HG02970 (cell line): ENCODE measurements around the gene NT5DC3.

Source experiments
- ATAC-seq: cut with Tn5 transposase; IDR thresholded peaks from one replicate; pipeline ENCODE4 v1.9.1; 2021; ENCODE audit warnings: mild to moderate bottlenecking, moderate library complexity, moderate number of reproducible peaks; ENCODE audit not compliant: unreplicated experiment, low FRiP score

The NT5DC3 gene

GRCh38 chr12:103840876-103841689 is at the start of gene NT5DC3:
TSS of gene NT5DC3 (minus strand) at chr12:103841234. CDS start at chr12:103841156, 78 bp downstream.
- peak; percentile 89 for ATAC-seq

DNA sequence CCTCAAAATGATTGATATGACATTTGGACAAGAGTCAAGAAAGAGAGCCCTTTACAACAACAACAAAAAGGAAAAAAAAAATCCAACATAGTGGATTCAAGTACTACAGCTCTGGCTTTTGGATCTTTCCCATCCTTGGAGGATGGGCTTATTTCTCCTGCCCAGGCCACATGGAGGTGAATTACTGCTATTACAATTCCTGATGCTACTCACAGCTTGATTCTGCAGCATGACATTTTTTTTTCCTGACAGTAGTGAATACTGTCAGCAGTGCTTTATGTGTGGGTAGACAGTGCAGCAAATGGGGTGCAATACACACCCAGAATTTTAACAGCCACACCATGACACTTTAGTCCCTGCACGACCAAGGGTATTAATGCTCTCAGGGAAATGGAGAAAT is 46.7 kb upstream of the NT5DC3 start:
- ATAC-seq = no peak

- no peak for ATAC-seq
Observed at GRCh38 chr12:103886195-103886797, 45.3 kb upstream of the NT5DC3 start.

GRCh38 chr12:103884316-103884715 is 43.3 kb upstream of the NT5DC3 start:
- no peak for ATAC-seq

DNA sequence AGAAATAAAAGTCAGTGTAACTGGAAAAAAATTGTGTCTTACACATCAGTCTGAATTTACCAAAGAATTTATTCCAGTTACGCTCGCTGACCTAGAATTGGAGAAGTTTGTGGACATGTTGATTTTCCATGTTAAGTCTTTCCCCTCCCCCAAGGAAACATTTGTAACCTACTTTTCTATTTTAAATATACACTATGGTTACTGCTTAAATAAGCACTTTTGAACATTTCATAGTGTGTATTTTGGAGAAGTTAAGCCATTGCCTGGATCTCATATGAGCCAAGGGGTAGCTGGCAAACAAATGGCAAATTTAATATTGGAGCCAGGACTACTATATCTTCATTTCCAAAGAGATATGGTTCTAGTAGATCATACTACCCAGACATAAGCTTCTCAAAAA is 42.9 kb upstream of the NT5DC3 start:
- ATAC-seq = no peak

DNA sequence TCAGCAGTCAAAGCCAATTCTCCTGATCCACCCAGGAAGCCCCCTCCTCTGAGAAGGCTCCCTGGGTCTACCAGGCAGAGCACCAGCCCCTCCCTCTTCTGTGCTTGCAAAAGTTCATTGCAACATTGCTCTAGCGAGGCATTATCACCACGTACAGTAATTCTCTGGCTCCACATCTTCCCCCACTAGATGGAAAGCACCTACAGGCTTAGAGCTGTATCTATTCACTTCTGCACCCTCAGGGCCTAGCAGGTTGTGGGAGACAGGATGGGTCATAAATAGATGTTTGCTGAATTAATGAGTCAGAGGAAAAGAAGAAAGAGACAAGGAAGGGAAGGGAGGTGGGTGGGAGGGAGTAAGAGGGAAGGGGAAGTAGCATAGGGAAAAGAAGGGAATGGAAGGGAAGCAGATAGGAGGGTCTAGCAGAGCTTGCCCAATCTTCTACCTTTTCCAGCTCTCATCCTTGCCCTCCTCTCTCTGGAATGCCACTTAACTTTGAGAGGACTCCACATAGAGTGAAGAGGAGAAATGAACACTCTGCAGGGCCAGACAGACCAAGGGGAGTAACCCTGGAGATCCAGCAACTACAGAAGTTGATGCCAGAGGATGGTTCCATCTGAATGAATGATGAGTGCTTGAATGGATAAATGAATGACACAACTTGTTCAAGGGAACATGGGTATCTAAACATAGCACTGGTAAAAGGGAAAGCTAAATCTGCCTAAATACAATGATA is 42.0 kb upstream of the NT5DC3 start:
- no peak for ATAC-seq

DNA sequence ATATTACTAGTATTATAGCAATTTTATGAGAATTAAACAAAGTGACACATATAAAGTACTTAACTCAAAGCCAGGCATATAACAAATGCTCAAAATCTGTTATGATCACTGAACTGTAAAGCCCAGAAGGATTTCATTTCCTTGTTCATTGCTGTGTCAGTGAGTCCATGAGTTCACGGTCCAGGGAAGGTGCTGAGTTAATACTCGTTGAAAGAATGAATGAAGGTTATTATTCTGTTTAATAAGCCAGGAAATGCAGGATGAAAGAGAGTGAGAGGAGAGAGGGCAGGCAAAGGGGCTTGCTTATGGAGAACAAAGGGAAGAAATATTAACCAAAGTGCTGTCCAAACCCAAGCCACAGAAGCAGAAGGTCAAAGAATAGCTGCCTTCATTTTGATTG is 40.2 kb upstream of the NT5DC3 start:
- ATAC-seq = no peak

GRCh38 chr12:103880299-103881142 is 39.5 kb upstream of the NT5DC3 start:
- ATAC-seq = no peak

DNA sequence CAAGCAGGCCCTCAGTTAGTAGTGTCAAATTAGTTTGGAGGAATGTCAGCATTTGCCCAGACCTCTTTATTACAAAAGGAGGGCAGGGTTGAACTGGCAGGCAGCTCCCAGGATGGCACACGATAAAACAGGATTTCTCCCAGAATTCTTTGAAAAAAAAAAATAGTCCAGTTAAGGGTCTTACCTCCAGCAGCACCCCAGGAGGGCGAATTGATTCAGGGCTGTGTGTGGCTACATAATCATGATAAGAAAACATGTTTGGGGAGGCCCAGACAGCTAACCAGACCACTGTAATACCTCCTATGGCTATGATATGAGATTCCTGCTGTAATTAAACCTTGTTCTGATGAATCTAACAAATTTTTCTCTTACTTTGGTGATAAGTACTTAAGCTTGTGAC is 38.8 kb upstream of the NT5DC3 start:
- no peak for ATAC-seq

DNA sequence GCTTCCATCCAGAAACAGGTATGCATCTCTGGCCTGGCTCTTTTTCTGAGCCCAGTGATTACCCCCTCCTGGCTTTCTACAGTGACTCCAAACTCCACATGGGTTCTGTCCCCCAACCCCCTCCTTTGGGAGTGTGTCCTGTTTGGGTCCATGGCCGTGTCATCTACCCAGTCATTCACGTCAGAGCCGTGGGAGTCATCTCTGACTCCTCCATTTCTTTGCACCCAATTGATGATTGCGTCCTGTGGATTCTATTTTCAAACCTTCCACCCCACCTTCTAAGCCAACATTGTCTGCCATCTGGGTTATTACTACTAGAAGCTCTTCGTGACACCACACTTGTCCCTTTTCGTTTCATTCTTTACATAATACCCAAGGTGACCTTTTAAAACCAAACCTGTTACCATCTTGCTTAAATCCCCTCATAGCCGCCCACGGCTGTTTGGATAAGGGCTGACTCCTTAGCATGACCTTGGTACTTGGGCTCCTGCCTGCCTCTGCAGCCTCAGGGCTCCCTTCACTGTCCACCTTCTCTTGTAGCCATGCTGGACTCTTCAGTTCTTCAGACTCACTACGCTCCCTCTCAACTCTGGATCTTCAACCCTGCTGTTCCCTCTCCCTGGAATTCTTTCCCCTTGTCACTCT is 38.1 kb upstream of the NT5DC3 start:
- ATAC-seq = no peak

- ATAC-seq = no peak
Observed at GRCh38 chr12:103877934-103878510, 37.0 kb upstream of the NT5DC3 start.

DNA sequence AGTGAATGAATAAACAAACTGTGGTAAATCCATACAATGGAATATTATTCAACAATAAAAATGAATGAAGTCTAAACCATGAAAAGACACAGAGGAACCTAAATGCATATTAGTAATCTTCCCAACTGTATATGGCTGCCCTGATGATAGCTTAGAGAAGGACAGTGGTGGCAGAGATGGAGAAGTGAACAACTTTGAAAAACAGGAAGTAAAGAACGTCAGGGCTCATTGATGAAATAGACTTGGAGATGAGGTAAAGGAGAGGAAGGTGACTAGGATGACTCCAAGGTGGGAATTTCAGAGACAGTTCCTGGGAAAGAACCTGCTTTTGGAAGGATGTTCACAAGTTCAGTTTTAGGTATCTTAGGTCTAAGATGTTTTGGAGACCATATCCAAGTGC is 36.3 kb upstream of the NT5DC3 start:
- ATAC-seq = no peak

- ATAC-seq = no peak
Observed at GRCh38 chr12:103875666-103876065, 34.6 kb upstream of the NT5DC3 start.

DNA sequence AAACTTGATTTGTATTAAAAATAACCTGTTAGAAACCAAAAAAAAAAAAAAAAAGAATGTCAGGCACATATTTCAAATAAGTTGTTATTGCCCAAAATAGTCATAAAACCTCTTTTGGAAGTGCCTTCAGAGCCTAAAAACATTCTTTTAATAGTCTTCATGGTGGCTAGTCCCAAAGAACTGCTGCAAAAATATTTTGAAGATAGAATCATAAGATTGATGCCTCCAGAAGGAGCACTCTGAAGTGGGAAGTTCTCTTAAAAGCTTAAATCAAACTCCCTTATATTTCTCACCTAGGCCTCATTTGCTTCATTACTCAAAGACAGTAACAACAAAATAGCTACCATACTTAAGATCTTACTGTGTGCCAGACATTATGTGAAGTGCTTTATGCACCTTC is 27.2 kb upstream of the NT5DC3 start:
- ATAC-seq = no peak

GRCh38 chr12:103865151-103865730 is 24.2 kb upstream of the NT5DC3 start:
- ATAC-seq = no peak

GRCh38 chr12:103864710-103865109 is 23.7 kb upstream of the NT5DC3 start:
- no peak for ATAC-seq

GRCh38 chr12:103858953-103859601 is 18.0 kb upstream of the NT5DC3 start:
- no peak for ATAC-seq

DNA sequence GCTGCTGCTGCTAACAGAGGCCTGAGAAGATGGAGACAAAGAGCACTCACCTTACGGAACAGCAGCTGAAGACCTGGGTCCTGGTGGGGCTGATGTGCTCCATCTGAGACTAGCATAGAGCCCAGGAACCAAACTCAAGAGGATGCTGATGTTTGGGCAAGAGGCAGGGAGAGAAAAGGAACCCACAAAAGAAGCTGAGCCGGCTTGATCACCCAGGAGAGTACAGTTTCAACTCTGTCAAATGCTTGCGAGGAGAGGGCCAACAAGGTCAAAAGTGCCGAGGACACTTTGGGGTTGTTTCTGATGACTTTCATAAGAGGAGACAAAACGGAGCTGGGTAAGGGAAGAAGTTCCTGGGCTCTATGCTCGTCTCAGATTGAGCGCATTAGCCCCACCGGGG is 17.3 kb upstream of the NT5DC3 start:
- no peak for ATAC-seq

DNA sequence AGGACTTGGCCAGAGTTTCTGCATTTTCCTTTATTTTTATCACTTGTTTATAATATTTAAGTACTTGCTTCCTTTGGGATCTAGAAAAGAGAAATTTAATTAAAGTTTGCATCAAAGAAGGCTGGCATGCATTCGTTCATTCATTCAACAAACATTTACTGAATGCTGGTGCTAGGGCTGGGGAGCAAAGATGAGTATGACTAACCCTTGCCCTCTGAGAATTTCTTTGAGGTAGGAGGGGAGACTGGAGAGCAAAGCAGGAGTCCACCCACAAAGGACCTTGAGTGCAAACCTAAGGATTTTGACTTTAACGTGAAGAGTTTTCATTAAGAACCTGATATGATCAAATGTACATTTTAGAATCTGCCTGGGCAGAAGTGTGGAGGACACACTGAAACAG is 16.1 kb upstream of the NT5DC3 start:
- no peak for ATAC-seq
